Measurements from ENCODE around the gene CUTC. TPM values are rescaled to one million over a fixed set of nuclear protein-coding genes. Genes with fewer than 3 reads are reported as not detected.

The CUTC gene
- total RNA-seq, 2 donors from 2014 or later = 8.6 to 14.8 TPM

DNA sequence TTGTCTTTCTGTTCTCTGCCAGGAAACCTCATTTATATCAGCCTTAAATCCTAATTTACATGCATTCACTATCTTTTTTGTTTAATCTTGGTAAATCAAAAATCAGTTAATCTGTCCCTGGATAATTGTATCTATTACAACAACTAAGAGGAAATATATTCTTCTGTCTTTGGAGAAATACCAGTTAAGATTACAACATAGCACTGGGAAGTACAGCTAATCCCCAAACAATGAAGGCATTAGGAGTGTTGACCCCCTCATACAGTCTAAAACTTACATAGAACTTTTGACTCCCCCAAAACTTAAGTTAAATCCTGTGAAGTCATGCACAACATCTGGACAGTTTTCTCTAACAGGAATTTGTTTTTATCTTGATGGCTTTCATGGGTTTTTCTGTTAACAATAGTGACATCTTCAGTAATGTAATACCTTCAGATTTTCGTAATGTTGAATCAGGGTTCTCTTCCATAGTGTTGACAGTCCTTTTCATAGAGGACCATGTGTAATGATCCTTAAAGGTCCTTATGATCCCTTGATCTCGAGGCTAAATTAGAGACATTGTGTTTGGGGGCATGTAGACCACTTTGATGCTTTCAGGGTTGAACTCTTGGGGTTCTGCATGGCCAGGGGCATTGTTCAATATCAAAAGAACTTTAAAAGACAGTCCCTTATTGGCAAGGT, 26.3 kb downstream of the CUTC start:
- WGBS, 2 donors = 92 to 94% methylated on average over 2 of the region's 2 CpGs
- H3K9me3 ChIP-seq = no peaks in the 10 kb centered on the region
- no peak for DNase-seq
- ATAC-seq = no peak
- no peaks in the 10 kb centered on the region for H3K4me1 ChIP-seq
- intact Hi-C loops (cut with DNase I) = no loop called here
- no peaks in the 10 kb centered on the region for H3K27me3 ChIP-seq
- no peak overlapping the region for H3K27ac ChIP-seq
- TF ChIP-seq, protein P1, sequence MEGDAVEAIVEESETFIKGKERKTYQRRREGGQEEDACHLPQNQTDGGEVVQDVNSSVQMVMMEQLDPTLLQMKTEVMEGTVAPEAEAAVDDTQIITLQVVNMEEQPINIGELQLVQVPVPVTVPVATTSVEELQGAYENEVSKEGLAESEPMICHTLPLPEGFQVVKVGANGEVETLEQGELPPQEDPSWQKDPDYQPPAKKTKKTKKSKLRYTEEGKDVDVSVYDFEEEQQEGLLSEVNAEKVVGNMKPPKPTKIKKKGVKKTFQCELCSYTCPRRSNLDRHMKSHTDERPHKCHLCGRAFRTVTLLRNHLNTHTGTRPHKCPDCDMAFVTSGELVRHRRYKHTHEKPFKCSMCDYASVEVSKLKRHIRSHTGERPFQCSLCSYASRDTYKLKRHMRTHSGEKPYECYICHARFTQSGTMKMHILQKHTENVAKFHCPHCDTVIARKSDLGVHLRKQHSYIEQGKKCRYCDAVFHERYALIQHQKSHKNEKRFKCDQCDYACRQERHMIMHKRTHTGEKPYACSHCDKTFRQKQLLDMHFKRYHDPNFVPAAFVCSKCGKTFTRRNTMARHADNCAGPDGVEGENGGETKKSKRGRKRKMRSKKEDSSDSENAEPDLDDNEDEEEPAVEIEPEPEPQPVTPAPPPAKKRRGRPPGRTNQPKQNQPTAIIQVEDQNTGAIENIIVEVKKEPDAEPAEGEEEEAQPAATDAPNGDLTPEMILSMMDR (IDR thresholded peaks at IDR 0.05) = no peak
- TF ChIP-seq POLR2A (IDR thresholded peaks at IDR 0.05) = no peak
- peaks cover 0 to 9% of the 10 kb centered on the region in 2 donors for H3K36me3 ChIP-seq (replicated peaks in 1 of 2; ENCODE audit: insufficient read depth in 1 of 2, low read depth in 2 of 2)
- H3K4me3 ChIP-seq = no peak overlapping the region

DNA sequence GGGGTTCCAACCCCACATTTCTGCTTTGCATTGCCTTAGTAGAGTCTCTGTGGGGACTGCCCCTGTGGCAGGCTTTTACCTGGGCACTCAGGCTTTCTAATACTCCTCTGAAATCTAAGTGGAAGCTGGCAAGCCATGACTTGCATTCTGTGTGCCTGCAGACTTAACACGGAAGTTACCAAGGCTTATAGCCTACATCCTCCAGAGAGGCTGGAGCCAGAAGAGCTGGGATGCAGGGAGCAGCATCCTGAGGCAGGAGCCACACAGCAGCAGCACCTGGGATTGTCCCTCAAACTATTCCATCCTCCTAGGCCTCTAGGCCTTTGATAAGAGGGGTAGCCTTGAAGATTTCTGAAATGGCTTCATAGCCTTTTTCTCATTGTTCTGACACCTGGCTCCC, 28.3 kb downstream of the CUTC start:
- no peak for ATAC-seq
- H3K27ac ChIP-seq = no peak overlapping the region
- peaks cover 0 to 3% of the 10 kb centered on the region in 2 donors for H3K36me3 ChIP-seq (replicated peaks in 1 of 2; ENCODE audit: insufficient read depth in 1 of 2, low read depth in 2 of 2)
- DNase-seq = no peak
- intact Hi-C loops (cut with DNase I) = no loop called here
- no peak for TF ChIP-seq POLR2A (IDR thresholded peaks at IDR 0.05)
- TF ChIP-seq, protein P1 (IDR thresholded peaks at IDR 0.05) = no peak
- no peak overlapping the region for H3K4me3 ChIP-seq
- WGBS, 2 donors = 83 to 92% methylated on average over 1 of the region's 1 CpG
- no peaks in the 10 kb centered on the region for H3K27me3 ChIP-seq
- H3K4me1 ChIP-seq = no peaks in the 10 kb centered on the region
- no peaks in the 10 kb centered on the region for H3K9me3 ChIP-seq

DNA sequence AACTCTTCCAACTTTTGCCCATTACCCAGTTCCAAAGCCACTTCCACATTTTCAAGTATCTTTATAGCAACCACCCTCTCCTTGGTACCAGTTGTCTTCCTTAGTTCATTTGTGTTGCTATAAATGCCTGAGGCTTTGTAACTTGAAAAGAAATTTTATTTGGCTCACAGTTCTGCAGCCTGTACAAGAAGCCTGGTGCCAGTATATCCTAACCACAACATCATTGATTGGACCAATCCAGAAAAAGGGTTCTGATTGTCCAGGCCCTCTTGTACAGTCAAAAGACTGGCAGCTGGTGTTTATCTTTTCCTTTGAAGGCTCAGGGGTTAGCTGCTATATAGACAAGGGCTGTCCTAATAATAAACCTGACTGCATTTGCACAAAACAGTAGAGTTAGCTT, 29.3 kb downstream of the CUTC start:
- no peak for TF ChIP-seq POLR2A (IDR thresholded peaks at IDR 0.05)
- TF ChIP-seq, protein P1 (IDR thresholded peaks at IDR 0.05) = no peak
- no peaks in the 10 kb centered on the region for H3K4me1 ChIP-seq
- intact Hi-C loops (cut with DNase I) = no loop called here
- no peak for ATAC-seq
- no peaks in the 10 kb centered on the region for H3K27me3 ChIP-seq
- H3K4me3 ChIP-seq = no peak overlapping the region
- no peak for DNase-seq
- H3K9me3 ChIP-seq = no peaks in the 10 kb centered on the region
- H3K27ac ChIP-seq = no peak overlapping the region
- peaks cover 0 to 3% of the 10 kb centered on the region in 2 donors for H3K36me3 ChIP-seq (replicated peaks in 1 of 2; ENCODE audit: insufficient read depth in 1 of 2, low read depth in 2 of 2)

DNA sequence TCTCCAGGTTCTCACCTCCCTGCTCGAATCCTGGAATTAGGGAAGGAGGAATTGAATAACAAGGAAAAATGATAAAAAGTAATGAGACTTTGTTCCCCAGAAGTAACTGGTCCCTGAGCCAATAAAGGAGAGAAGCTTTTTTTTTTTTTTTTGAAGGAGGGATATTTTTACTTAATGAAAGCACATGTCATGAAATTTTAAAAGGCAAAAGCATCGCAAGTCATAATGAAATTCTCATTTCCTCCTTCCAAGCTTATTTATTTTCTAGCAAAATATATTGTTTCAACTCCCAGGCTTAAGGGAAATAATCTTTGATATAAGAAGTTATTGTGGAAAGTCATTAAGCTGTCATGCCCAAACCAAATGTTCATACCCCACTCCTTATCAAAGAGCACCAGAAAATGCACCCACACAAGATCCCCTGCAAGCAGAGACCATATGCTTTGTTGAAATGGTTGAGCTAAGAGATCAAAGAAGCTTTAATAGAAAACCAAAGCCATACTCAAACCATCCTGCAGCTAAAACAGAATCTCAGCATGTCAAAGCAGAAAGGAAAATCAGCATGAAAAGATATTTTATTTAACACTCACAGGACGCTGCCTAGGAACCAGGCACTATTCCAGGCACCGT, 33.8 kb downstream of the CUTC start:
- H3K27ac ChIP-seq = no peak overlapping the region
- no peak for DNase-seq
- no peaks in the 10 kb centered on the region for H3K9me3 ChIP-seq
- no peaks in the 10 kb centered on the region for H3K4me1 ChIP-seq
- 75 to 84% methylated on average over 4 of the region's 4 CpGs for WGBS, 2 donors
- TF ChIP-seq, protein P1 (IDR thresholded peaks at IDR 0.05) = no peak
- TF ChIP-seq POLR2A (IDR thresholded peaks at IDR 0.05) = no peak
- H3K4me3 ChIP-seq = no peak overlapping the region
- no peak for ATAC-seq
- intact Hi-C loops (cut with DNase I) = no loop called here
- H3K27me3 ChIP-seq = no peaks in the 10 kb centered on the region
- no peaks in the 10 kb centered on the region for H3K36me3 ChIP-seq (replicated peaks in 1 of 2; ENCODE audit: insufficient read depth in 1 of 2, low read depth in 2 of 2)

DNA sequence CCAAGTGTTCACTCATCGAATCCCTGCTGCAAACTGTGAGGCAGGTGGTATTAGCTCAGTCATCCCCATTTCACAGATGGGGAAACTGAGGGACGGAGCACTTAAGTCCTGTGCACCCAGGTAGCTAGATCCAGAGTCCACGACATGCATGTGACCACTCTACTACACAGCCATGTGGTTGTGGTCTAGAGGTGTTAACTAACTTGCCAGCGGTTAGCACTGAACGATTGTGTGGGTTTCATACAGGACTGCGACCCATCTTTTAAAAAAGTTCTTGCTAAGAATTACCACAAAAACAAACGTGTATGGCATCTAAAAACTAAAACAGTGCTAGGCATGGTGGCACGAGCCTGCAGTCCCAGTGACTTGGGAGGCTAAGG, 34.3 kb downstream of the CUTC start:
- Histone ChIP-seq H3K36me3 (replicated peaks in 1 of 2; ENCODE audit: insufficient read depth in 1 of 2, low read depth in 2 of 2) (no peaks in the 10 kb centered on the region), H3K27me3 (no peaks in the 10 kb centered on the region), H3K4me1 (no peaks in the 10 kb centered on the region), H3K27ac (no peak overlapping the region), H3K9me3 (no peaks in the 10 kb centered on the region), H3K4me3 (no peak overlapping the region)
- DNase-seq (no peak), ATAC-seq (no peak)
- intact Hi-C loops (cut with DNase I) = no loop called here
- 71 to 73% methylated on average over 8 of the region's 8 CpGs for WGBS, 2 donors
- TF ChIP-seq, protein P1 (IDR thresholded peaks at IDR 0.05) = no peak
- TF ChIP-seq POLR2A (IDR thresholded peaks at IDR 0.05) = no peak
